Spleen (tissue), 11 donors: ENCODE measurements around the gene RHOU. TPM values are rescaled to one million over a fixed set of nuclear protein-coding genes. Genes with fewer than 3 reads are reported as not detected.

Experiments used
- DNase-seq: peaks from one replicate; pipeline ENCODE4 v3.0.0-alpha.2; 2020
- H3K27ac ChIP-seq, 8 donors: fragments of 200-600 bp; sonication (generic) in 7 of 8; 1 replicate in 4 of 8; 2 replicates in 4 of 8; pipeline versions ENCODE4 v1.5.0 to v1.8.0; 2016 to 2021; ENCODE audit warnings: inconsistent platforms in 4 of 8, mild to moderate bottlenecking in 4 of 8, moderate library complexity in 1 of 8
- H3K27me3 ChIP-seq, 7 donors: fragments of 200-600 bp; sonication (generic) in 6 of 7; replicated peaks in 1 of 7; 1 replicate in 4 of 7; 2 replicates in 3 of 7; pipeline versions ENCODE4 v1.5.0 to v1.8.0; 2016 to 2021; ENCODE audit warnings: inconsistent platforms in 3 of 7, mild to moderate bottlenecking in 1 of 7
- H3K36me3 ChIP-seq, 6 donors: fragments of 200-600 bp; sonication (generic) in 5 of 6; 1 replicate in 4 of 6; 2 replicates in 2 of 6; pipeline versions ENCODE4 v1.5.0 to v1.8.0; 2016 to 2021; ENCODE audit warnings: inconsistent platforms in 2 of 6
- H3K4me1 ChIP-seq, 6 donors: fragments of 200-600 bp; sonication (generic) in 5 of 6; 1 replicate in 3 of 6; 2 replicates in 3 of 6; pipeline versions ENCODE4 v1.5.0 to v1.8.0; 2016 to 2021; ENCODE audit warnings: inconsistent platforms in 3 of 6
- H3K4me3 ChIP-seq, 8 donors: fragments of 200-600 bp; sonication (generic) in 7 of 8; 1 replicate in 4 of 8; 2 replicates in 4 of 8; pipeline versions ENCODE4 v1.5.0 to v1.8.0; 2016 to 2021; ENCODE audit warnings: inconsistent platforms in 4 of 8, mild to moderate bottlenecking in 4 of 8, moderate library complexity in 2 of 8
- H3K9me3 ChIP-seq, 8 donors: fragments of 200-600 bp; sonication (generic) in 7 of 8; 1 replicate in 4 of 8; 2 replicates in 4 of 8; pipeline versions ENCODE4 v1.5.0 to v1.8.0; 2016 to 2021; ENCODE audit warnings: inconsistent platforms in 4 of 8
- POLR2A ChIP-seq, 3 donors: fragments of 450-650 bp; IDR thresholded peaks; one replicate each; pipeline ENCODE4 v1.5.1; 2017; ENCODE audit warnings: antibody characterized with exemption in 3 of 3, mild to moderate bottlenecking in 1 of 3
- POLR2AphosphoS5 ChIP-seq, 3 donors: sonication (generic); formaldehyde crosslinking; IDR thresholded peaks; one replicate each; pipeline ENCODE4 v1.5.1; 2017; ENCODE audit warnings: antibody characterized with exemption in 3 of 3
- WGBS, 5 donors: extraction: QIAGEN DNeasy Blood & Tissue Kit in 3 of 5; methylation state at CpG; one replicate each; pipeline versions ENCODE4 v1.1.5 to v1.1.7; 2013 to 2018; 5-methylcytosine and 5-hydroxymethylcytosine counted together
- intact Hi-C: fragments of 100-400 bp; cut with DNase I; formaldehyde crosslinking; loops from one replicate; pipeline ENCODE4 v1.15.0; 2023; ENCODE audit warnings: low total_unique reads
- polyA plus RNA-seq, 3 donors: library from polyadenylated mRNA; stranded (reverse); fragments of 200-250 nt; gene quantifications; one replicate each; pipeline ENCODE4 v1.2.1, GENCODE V29; 2013
- total RNA-seq, 7 donors: library from RNA; depleted of rRNA in 3 of 7; stranded (reverse); fragments of >200 nt in 3 of 7; fragmentation: NEBNext Ultra II Directional in 4 of 7; extraction: Animal tissue kit (Norgen Biotek cat#: 25700) in 4 of 7; gene quantifications; one replicate each; pipeline versions ENCODE4 v1.1.0 to v1.2.1, GENCODE V29; 2016 to 2021
- TF ChIP-seq, protein P1 (sequence below), 11 experiments: fragments of 200-600 bp in 7 of 11; fragments of 450-650 bp in 4 of 11; sonication (generic) in 4 of 11; IDR thresholded peaks in 8 of 11; conservative IDR thresholded peaks in 3 of 11; 1 replicate in 7 of 11; 2 replicates in 4 of 11; pipeline versions ENCODE4 v1.4.0 to v1.8.0; 2016 to 2021; ENCODE audit warnings: antibody characterized with exemption in 11 of 11, inconsistent platforms in 4 of 11, mild to moderate bottlenecking in 1 of 11
- donor health status: healthy with polysubstance abuse.
- donor health status: DM: no; HTN: no; CAD: no; lungs with moderate emphysema.
- donor health status: DM: no; HTN: no; CAD: no.
- donor health status: Bipolar disorder and iron deficiency.
- donor health status: healthy.
- donor health status: DM: no; HTN: no; CAD: no.
- donor health status: DM: yes; HTN: yes; CAD: no.

Gene RHOU
- total and polyA plus RNA-seq, 10 donors, result 5.7 to 55.7 (median 25.1) TPM

DNA sequence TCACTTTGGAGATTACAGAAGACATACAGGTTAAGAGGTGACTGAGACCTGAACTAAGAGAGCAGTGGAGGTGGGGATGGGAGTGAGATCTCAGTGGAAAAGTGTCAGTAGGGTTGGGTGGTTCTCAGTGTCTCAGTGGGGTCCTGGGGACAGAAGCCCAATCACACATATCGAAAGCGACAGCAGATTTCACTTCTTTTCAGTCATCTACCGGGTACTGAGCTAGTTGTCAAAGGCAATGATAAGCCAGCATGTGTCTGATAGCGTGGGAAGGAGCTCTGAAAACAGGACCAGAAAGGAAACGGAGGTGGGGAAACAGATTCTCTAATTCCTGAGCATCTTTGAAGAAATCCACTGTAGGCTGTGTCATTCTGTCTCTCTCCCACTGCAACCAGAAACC, 59.5 kb downstream of the RHOU start:
- no peaks in the 10 kb centered on the region for H3K27me3 ChIP-seq
- 76 to 86% (median 85%) methylated on average over 5 of the region's 5 CpGs for WGBS, 5 donors
- H3K36me3 ChIP-seq, result no peaks in the 10 kb centered on the region
- H3K4me3 ChIP-seq, result no peak overlapping the region
- peak overlapping the region in 1 of 8 donors; percentile 16 for H3K27ac ChIP-seq
- intact Hi-C loops, result no loop called here
- TF ChIP-seq, protein P1, sequence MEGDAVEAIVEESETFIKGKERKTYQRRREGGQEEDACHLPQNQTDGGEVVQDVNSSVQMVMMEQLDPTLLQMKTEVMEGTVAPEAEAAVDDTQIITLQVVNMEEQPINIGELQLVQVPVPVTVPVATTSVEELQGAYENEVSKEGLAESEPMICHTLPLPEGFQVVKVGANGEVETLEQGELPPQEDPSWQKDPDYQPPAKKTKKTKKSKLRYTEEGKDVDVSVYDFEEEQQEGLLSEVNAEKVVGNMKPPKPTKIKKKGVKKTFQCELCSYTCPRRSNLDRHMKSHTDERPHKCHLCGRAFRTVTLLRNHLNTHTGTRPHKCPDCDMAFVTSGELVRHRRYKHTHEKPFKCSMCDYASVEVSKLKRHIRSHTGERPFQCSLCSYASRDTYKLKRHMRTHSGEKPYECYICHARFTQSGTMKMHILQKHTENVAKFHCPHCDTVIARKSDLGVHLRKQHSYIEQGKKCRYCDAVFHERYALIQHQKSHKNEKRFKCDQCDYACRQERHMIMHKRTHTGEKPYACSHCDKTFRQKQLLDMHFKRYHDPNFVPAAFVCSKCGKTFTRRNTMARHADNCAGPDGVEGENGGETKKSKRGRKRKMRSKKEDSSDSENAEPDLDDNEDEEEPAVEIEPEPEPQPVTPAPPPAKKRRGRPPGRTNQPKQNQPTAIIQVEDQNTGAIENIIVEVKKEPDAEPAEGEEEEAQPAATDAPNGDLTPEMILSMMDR (IDR thresholded peaks at IDR 0.05 in 8 of 11, conservative IDR thresholded peaks at IDR 0.05 in 3 of 11), result no peak
- TF ChIP-seq POLR2AphosphoS5 (IDR thresholded peaks at IDR 0.05), result no peak
- TF ChIP-seq POLR2A (IDR thresholded peaks at IDR 0.05), result no peak
- peaks cover 0 to 28% (median 12%) of the 10 kb centered on the region in 6 donors for H3K4me1 ChIP-seq
- DNase-seq, result no peak
- H3K9me3 ChIP-seq, result peaks cover 0 to 6% (median 0%) of the 10 kb centered on the region in 8 donors

DNA sequence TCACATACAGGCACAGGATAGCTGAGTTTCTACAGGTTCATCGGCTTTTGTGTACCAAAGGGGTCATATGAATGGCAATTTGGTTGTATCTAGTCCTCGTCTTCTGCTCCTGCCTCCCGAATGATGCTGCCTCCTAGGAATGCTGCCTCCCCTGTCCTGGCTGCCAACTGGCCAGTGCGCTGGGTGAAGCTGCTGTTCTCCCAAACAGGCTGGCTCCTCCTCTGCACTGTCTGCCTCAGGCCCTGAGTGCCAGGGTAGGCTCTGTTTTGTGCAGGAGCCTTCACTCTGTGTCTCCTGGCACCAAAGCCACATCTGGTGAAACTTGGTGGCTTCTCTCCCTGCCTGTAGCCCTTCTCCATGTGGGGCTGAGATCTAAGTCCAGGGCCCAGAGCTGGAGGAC, 60.3 kb downstream of the RHOU start:
- Histone ChIP-seq H3K4me1 (peaks cover 0 to 28% (median 12%) of the 10 kb centered on the region in 6 donors), H3K36me3 (no peaks in the 10 kb centered on the region), H3K27ac (no peak overlapping the region), H3K27me3 (no peaks in the 10 kb centered on the region), H3K4me3 (no peak overlapping the region), H3K9me3 (peaks cover 0 to 6% (median 0%) of the 10 kb centered on the region in 8 donors)
- intact Hi-C loops, result no loop called here
- no peak for DNase-seq
- TF ChIP-seq, protein P1 (IDR thresholded peaks at IDR 0.05 in 8 of 11, conservative IDR thresholded peaks at IDR 0.05 in 3 of 11), result no peak
- TF ChIP-seq POLR2A (IDR thresholded peaks at IDR 0.05) (no peak), POLR2AphosphoS5 (IDR thresholded peaks at IDR 0.05) (no peak)
- 67 to 85% (median 72%) methylated on average over 4 of the region's 4 CpGs for WGBS, 5 donors

Other genes with a start within 250 kb of the RHOU start
- gene RNF187, start 248.1 kb upstream of the RHOU start, total RNA-seq, result 100 to 1,000 TPM in 2 of 7 donors, 10 to 100 TPM in 5; 38.9 to 118 (median 83.8) TPM
- 10 to 100 TPM; 21.4 to 44.9 (median 30.7) TPM for gene RNF187, start 248.1 kb upstream of the RHOU start, polyA plus RNA-seq